Stimulated activated CD4-positive, alpha-beta T cell treated with anti-CD3 and anti-CD28 coated beads, Interleukin-15, amount 100 ng/mL, for 1 hour (primary cell): ENCODE measurements around the gene PHF20.
A peak's percentile ranks its signal among the peaks of the same experiment; 100 is the strongest.
"Not testable (repeated sequence)": the region's sequence is repeated elsewhere in the genome, so short reads cannot be mapped to it uniquely, and the experiment has no call there.

Source experiments
- DNase-seq, 2 donors: peaks; one replicate each; pipeline ENCODE4 v3.0.0-alpha.2; 2020; ENCODE audit warnings: low read depth in 1 of 2, low spot score in 1 of 2

PHF20 gene

GRCh38 chr20:35972462-35972861, 200.6 kb downstream of the PHF20 start:
- no peak for DNase-seq

- DNase-seq = no peak
These were observed 202.4 kb downstream of the PHF20 start for GRCh38 chr20:35974256-35974655.

GRCh38 chr20:35975576-35976373, 204.0 kb downstream of the PHF20 start:
- DNase-seq = no peak

- DNase-seq = no peak
These were observed 206.3 kb downstream of the PHF20 start for GRCh38 chr20:35978041-35978513.

GRCh38 chr20:35979544-35979943, 207.7 kb downstream of the PHF20 start:
- no peak for DNase-seq

- DNase-seq = no peak
These were observed 210.2 kb downstream of the PHF20 start for GRCh38 chr20:35981969-35982368.

GRCh38 chr20:35984382-35984781, 212.6 kb downstream of the PHF20 start:
- DNase-seq = no peak

GRCh38 chr20:35985806-35986205, 214.0 kb downstream of the PHF20 start:
- DNase-seq = no peak

GRCh38 chr20:35988910-35989463, 217.2 kb downstream of the PHF20 start:
- DNase-seq = no peak

- DNase-seq = no peak
These were observed 219.4 kb downstream of the PHF20 start for GRCh38 chr20:35991142-35991771.

- DNase-seq = no peak
These were observed 221.0 kb downstream of the PHF20 start for GRCh38 chr20:35992713-35993335.

- peak; percentile 69 to 73 for DNase-seq
These were observed 223.2 kb downstream of the PHF20 start for GRCh38 chr20:35994994-35995453.

- not testable (repeated sequence) for DNase-seq
These were observed 224.7 kb downstream of the PHF20 start for GRCh38 chr20:35996492-35996891.
